ENCODE data around the gene SNX32.

- TF ChIP-seq CTCF (IDR thresholded peaks at IDR 0.05; ENCODE audit: insufficient read depth, low read length) (no peak), GABPA (IDR thresholded peaks at IDR 0.05; ENCODE audit: low read depth) (no peak)
These were observed 54.0 kb downstream of the SNX32 start for GRCh38 chr11:65887723-65888162.

Measured in HL-60 (cell line).